A172 (cell line): ENCODE results near the gene TBC1D2. TPM values are rescaled to one million over a fixed set of nuclear protein-coding genes. Genes with fewer than 3 reads are reported as not detected.
"Not testable (repeated sequence)": the region's sequence is repeated elsewhere in the genome, so short reads cannot be mapped to it uniquely, and the experiment has no call there.

ENCODE experiments used
- DNase-seq: peaks from one replicate; pipeline ENCODE4 v3.0.0-alpha.2; 2015; ENCODE audit warnings: low spot score
- total RNA-seq: library from RNA; depleted of rRNA; stranded (reverse); fragments of >200 nt; shearing (Covaris generic); gene quantifications from 2 replicates; pipeline ENCODE4 v1.2.3, GENCODE V29; 2014

The TBC1D2 gene
- total RNA-seq, 1 experiment from 2014 or later = 87.2 TPM

DNA sequence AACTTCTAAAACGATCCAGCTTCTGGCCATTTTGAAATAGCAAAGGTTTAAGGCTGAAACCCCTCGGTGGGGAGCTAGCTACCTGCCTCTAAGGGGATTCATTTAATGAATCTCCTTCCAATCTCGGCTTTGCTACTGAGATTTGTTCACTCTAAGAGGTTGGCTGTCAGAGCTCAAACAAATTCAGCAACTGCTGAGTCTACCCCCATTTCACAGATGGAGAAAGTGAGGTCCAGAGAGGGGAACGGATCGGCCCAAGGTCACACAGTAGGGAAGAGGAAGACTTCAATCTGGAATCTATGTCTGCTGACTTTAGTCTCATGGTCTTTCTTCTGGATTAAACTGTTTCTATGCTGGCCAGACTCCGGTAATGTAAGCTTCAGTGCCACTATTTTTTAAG lies 66.0 kb downstream of the TBC1D2 start:
- no peak for DNase-seq

DNA sequence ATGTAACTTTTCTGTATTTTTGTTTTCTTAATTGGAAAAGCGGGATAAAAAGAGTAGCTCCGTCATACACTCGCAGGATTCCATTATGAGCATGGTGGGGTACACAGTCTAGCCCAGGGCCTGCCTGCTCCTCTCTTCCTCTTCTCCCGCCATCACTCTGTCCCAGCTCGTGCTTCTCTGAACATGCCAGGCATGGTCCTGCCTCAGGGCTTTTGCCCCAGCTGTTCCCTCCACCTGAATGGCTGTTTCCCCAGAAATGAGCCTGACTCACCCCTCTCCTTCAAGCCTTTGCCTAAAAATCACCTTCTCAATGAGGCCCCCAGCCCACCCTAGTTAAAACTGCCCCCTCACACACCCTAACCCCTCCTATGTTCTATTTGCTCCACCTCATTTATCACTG lies 67.5 kb downstream of the TBC1D2 start:
- no peak for DNase-seq

DNA sequence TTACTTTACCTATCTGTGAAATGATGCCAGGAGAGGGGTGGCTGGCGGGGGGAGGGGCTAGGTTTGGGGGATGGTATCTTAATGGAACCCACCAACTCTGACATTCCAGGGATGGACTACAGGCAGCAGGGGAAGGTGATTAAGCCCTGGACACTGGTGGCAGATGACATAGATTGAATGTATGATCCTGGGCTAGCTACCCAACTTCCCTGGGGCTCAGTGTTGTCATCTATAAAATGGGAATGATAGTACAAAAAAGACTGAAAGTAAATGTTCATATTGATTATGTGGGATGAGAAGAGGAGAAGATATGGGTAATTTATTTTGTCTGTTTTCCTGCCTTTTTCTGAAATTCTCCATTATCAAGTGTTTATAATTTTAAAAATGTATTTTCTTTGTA lies 69.2 kb downstream of the TBC1D2 start:
- no peak for DNase-seq

DNA sequence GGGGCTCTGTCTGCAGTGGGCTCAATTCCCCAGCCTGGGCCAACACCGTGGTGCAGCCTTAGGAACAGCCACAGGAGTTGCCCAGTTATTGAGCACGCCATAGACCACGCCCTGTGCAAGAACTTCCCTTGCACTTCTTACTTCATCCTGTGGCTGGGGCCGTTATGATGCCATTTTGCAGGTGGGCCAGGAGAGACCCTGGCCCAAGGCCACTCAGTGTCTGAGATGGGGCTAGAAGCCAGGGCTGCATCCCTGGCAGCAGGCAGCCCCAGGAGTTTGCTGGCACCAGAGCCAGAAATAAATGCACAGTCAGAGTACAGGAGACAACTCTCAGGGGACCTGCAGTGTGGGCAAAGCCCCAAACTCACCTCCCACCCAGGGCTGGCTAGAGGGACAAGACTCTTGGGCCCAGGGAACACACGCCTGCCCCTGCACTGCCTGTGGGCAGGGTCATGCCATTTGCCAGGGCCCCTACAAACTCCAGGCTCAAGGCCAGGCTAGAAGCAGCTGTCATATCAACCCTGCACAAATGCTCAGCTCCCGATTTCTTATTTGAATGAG lies 69.8 kb downstream of the TBC1D2 start:
- DNase-seq = no peak

DNA sequence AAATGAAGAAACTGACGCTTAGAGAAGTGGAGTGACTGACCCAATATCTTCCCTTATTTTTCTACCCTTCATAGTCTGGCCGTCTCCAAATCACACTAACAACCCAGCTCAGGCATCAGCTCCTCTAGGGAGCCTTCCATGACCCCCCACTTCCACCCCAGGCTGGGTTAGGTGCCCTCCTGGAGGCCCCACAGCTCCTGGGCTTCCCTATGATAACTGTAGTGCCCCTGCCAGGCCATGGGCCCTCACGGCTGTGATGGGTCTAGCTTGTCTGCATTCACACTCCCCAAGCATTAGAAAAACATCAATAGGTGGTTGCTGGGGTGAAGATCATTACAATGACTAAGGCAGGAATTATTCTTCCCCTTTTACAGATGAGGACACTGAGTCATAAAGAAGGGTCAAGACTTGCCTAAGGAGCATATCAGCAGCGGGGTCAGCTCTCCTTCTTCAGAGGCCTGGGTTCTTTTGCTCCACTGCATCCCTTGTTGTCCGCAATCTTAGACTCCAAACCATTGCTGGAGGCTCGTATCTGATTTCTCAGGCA lies 70.4 kb downstream of the TBC1D2 start:
- no peak for DNase-seq

DNA sequence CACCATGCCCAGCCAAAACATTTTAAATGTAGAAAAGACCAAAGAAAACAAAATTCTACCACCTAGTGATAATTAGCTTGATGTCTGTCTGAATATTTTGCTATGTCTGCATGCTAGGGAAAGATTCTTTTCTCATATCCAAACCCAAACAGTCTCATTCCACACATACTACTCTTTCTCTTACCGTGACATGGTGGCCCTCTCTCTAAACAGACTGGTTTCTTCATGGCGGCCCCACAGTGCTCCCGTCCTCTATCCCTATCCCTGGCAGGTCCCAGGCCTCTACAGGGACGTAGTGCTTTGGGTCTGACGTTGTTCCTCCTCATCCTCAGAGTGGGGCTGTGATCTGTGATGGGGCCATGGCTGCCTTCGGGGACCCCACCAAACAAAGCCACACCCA lies 71.1 kb downstream of the TBC1D2 start:
- no peak for DNase-seq

DNA sequence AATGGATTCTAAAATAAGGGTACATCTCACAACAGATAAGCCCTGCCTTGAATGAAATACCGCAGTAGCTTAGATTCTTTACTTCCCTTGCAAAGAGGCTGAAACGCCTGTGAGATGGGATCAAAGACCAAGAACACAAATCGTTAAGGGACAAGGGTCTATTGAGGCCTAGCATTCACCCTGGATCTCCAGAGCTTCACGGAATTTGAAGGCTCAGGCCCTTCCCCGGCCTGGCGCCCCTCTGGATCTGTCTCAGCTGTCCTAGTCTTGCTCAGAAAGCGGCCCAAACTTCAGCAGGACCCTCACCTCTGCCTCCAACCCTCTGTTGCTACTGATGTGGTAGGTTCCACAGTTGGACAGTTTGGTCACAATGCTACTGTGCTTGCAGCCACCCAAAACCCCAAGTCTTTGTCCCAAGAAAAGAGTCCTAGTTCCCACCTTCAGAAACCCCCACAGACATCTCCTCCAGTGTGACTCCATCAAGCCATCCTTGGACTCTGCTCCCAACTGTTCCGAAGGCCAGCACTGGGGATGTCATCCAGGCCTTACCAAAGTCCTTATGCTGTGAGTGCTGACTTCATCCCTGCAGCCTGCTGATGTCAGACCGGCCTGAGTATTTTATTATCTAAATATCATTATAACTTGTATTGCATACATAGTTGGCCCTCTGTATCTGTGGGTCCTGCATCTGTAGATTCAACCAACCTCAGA lies 72.4 kb downstream of the TBC1D2 start:
- no peak for DNase-seq

DNA sequence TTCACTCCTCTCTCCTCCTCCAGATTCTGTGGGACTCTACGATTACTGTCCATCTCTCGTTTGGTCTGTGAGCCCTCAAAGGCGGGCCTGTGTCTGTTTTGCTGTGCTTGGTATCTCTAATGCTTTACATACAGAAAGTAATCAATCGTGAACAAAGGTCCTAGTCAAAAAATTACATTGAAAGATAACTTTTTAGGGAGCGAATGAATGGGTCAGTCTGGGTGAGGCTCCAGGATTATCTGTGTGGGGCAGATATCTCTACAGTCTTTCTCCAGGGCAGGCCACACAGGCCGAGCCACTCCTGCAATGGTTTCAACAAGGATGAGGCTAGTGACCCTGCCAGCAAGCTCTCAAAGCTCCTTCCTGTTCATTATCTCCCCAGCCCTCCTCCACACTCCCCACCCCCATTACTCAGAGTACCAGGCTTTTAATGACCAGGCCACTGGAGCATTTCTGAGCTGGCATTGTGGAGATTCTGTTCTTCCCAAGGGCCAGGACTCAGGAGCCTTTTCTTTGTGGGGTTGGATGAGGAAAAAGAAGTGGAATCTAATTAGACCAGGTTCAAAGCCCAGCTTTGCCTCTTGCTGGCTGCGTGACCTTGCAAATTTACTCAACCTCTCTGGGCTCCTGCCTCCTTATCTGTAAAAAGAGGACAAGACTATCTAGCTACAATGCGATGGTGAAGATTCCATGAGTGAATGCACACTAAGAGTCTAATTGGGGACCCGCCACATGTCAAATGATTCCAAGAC lies 73.2 kb downstream of the TBC1D2 start:
- no peak for DNase-seq

DNA sequence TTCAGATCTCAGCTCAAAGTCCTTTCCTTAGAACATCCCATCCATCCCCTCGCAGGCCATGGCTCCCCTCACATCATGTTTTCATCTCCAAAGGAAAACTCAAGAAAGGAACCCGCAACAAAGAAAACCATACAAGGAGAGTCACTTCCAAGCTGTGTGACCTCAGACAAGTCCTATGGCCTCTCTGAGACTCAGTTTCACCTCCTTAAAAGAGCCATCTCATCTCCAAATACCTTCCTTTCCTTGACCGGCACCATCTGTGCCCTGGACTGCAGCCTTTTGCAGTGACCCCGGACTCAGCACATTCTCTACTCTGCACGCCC lies 73.7 kb downstream of the TBC1D2 start:
- no peak for DNase-seq

DNA sequence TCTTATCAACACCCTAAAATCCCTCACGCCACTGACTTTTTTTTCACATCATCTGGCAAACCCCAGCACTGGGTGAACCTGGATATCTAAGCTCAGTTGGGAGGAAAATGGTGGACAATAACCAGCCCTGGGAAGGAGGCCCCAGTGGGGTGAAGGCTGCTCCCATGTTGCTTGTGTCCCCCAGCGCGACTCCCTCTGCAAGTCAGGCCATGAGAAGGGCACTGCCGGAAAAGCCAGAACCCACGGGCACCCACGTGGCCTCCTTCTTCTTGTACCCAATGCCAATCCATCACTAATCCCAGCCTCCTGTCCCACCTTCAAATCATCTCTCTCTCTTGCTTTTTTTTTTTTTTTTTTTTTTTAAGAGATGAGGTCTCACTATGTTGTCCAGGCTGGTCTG lies 74.5 kb downstream of the TBC1D2 start:
- DNase-seq = no peak

DNA sequence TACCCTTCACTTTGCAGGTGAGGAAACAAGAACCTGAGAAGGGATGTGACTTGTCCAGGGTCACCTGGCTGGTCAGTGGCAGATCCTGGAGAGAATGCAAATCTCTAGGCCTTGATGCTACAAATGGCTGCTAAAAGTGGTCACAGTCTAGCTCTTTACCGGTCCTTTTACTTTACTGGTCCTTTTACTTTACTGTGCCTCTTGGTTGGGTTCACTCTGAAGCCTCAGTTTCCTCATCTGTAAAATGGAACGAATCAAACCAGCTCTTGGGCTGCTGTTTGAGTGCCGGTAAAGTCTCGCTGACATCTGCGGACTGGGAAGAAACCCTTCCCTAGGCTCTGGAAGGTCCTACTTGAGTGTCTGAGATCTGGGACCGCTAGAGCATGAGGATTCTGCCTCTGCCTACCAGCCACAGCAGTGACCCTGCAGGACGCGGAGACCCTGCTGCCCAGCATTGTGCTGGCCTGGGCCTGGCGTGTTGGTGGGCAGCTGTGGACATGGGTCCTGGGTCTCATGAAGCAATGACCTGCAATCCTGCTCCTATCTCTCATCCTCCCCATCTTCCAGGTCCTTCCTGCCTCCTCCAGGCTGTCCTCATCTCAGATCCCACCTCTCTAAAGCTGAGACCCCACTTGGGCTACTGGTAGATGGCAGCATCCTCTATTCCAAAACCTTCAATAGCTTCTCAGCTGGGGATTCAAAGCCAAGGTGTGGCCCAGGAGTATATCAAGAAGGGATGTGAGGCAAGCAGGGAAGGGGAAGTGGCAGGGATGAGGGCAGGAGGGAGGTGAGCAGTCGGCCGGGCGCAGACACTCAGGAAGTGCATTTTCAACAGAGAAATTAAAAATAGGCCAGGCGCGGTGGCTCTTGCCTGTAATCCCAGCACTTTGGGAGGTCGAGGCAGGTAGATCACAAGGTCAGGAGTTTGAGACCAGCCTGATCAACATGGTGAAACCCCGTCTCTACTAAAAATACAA lies 76.3 kb downstream of the TBC1D2 start:
- DNase-seq = no peak

DNA sequence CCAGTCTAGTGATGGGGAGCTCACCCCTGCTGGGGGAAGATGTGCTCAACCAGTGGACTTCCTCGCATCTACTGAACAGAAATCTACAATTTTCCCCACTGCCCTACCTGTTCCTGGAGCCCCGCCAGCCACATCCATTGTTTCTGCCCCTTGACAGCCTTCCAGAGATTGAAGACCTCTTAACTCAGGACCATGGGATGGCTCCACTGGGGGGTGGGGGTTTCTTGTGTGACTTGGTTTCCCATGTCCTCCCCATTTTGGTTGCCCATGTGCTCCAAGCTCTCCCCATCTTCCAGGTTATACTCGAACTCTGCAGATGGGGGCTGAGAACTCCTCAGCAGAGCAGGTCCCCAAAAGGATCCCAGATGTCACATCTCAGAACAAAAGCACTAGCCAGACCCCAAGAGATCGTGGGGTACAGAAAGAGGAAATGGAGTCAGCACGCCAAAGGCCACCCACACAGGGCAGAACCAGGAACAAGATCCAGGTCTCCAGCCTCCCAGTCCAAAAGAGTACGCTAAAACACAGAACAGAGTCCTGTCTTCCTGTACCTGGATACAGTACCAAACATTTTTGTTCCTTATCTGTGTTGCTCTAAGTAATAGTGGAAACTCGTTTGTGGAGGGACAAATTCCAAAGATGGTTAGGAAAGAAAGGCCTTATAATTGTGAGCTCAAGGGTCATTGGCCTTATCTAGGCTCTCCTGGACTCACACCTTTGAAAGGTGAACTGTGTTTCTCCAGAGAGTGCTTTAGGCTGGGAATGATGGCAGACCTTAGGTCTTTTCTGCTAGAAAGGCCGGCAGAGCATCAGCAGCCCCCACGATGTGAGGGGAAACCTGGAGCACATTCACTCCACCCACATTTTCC lies 78.8 kb downstream of the TBC1D2 start:
- DNase-seq = no peak

DNA sequence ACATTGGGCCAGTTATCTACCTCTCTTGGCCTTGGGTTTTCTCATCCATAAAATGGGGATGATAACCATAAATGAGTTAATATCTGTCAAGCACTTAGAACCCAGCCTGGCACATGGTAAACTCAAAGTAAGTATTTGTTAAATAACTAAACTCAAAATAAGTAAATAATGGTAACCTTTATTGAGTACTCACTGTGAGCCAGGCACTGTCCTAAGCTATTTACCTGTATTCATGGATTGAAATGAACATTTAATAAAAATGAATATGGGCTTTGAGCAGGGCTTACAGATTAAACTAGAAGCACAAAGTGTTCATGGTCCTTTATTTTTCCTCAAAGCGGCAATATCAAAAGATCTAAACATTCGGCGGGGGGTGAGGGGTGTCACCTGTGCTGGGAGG lies 79.7 kb downstream of the TBC1D2 start:
- DNase-seq = no peak

DNA sequence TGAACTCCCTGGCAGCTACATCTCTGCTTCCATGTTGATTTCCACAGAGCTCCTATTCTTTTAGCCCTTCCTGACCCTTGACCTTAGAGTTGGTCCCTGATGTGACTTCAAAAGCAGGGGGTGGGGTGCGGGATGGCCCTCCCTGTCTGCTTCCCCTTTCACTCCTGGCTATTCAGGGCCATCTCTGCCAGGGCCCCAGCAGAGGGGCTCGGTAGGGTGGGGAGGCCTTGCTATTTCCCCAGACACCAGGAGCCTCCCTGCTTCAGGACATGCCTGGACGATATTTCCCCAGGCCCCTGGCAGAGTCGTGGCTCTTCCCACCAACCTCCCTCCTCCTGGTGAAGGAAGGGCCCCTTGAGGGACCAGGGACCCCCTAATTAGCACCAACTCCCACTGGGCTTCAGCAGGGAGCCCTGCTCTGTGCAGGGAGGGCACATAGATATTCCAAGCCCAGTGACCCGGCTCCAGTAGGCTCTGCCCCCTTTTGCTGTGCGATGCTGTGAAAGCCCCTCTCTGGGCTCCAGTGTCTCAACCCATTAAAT lies 80.3 kb downstream of the TBC1D2 start:
- DNase-seq = no peak

DNA sequence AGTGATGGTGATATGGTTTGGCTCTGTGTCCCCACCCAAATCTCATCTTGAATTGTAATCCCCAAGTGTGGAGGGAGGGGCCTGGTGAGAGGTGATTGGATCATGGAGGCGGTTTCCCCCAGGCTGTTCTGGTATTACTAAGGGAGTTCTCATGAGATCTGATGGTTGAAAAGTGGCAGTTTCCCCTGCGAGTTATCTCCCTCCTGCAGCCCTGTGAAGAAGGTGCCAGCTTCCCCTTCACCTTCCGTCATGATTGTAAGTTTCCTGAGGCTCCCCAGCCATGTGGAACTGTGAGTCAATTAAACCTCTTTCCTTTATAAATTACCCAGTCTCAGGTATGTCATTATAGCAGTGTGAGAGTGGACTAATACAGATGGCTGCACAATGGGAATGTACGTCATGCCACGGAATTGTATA lies 80.9 kb downstream of the TBC1D2 start:
- not testable (repeated sequence) for DNase-seq

DNA sequence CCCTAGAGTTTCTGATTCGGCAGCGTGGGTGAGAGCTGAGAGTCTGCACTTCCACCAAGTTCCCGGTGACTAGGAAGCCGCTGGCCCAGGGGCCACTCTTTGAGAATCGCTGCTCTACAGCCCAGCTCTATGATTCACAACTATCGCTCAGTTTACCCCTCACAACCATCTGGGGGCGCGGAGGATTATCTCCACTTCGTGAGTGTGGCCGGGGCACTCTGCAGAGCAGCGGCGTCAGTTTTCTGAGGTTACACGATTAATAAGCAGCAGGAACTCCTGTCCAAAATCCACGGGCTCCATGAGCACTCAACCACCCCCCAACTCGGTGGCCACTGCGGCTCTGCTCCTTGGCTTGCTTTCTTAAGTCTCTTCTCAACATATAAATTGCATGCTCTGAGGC lies 82.3 kb downstream of the TBC1D2 start:
- DNase-seq = no peak

DNA sequence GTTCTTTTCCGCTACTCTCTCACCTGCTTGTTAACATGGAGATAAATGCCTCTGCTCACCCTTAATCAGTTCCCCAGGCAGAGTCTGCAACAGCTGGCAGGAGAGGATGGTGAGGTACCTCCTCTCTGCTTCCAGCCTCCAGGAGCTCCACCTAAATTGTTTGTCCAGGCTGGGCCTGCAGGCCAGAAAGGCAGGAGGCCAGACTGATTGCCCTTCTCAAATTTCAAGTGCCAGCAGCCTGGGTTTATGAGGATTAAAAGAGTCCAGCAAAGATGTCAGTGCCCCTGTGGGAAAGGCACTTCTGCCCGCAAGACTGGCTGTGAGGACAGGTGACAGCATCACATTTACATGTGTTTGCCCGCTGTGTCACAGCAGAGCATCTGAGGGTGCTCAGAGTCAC lies 82.8 kb downstream of the TBC1D2 start:
- peak; percentile 16 for DNase-seq

DNA sequence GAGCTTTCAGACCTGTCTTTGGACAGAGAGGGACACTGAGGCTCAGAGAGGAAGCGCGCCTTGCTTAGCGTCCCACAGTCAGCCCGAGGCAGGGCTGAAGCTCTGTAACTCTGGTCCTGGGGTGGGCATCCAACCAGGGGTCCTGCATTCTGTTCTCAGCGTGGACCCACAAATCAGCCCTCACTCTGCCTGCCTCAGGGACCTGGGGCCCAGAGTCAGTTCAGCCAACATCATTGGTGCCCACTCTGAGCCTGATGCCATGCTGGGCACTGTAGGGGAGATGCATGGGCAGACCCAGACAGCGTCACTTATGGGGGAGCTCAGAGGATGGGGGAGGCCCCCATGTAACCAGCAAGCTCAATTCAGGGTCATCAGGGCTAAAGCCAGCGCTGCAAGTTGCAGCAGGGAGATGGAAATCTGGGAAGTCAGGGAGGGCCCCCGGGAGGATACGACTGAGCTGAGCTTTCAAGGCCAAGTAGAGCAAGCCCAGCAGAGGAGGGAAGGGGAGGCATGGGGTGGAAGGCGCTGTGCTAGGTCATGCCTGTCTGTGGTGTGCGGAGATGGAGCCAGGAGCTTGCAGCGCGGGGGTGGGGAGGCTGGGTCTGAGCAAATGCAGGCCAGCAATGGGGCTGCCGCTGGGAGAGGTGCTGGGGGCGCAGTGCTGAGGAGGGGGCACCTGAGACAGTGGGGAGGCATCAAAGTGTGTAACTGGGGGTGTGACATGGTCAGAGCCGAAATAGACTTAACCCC lies 84.1 kb downstream of the TBC1D2 start:
- no peak for DNase-seq

DNA sequence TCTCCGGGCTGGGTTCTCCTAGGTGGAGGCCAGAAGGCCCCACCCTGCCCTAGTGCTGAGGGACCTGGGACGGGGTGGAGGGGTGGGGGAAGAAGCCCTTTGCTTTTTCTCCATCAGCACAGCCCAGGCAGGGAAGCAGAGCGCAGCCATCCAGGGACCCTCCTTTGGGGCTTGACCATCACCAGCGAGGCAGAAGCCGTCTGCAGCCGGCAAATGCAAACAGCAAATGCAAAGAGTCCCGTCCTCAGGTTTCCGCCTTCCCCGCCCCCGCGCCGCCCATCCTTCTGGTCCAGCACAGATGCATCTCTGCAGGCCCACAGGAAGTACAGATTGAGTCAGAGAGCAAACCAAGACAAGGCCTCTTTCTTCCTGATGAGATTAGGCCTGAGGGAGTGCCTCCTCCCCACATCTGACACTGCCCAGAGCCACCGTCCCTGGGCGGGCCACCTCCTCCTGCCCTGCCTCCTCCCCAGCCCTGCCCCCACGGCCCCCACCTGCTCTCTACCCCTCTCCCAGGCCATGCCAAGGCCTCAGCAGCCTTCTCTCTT lies 86.4 kb downstream of the TBC1D2 start:
- peak; percentile 69 for DNase-seq
